Thoracic aorta (tissue), 2 donors: ENCODE data around the gene MOB3C. TPM values are rescaled to one million over a fixed set of nuclear protein-coding genes. Genes with fewer than 3 reads are reported as not detected.
"Not testable (repeated sequence)": the region's sequence is repeated elsewhere in the genome, so short reads cannot be mapped to it uniquely, and the experiment has no call there.

Experiments used
- ATAC-seq: fragments of 150-250 bp; one replicate; pipeline ENCODE4 v1.8.0; 2017; ENCODE audit warnings: low read depth; ENCODE audit not compliant: insufficient number of reproducible peaks, low FRiP score
- DNase-seq: peaks from one replicate; pipeline ENCODE4 v3.0.0-alpha.2; 2020; ENCODE audit warnings: low spot score
- H3K27ac ChIP-seq, 2 donors: fragments of 200-600 bp; sonication (generic); 1 replicate in 1 of 2; 2 replicates in 1 of 2; pipeline ENCODE4 v1.5.1; 2016; ENCODE audit warnings: mild to moderate bottlenecking in 2 of 2, moderate library complexity in 2 of 2
- H3K27me3 ChIP-seq: fragments of 200-600 bp; sonication (generic); replicated peaks from 2 replicates; pipeline ENCODE4 v1.6.0; 2016; ENCODE audit warnings: mild to moderate bottlenecking; ENCODE audit not compliant: insufficient read depth
- H3K36me3 ChIP-seq: fragments of 200-600 bp; sonication (generic); one replicate; pipeline ENCODE4 v1.5.1; 2016
- H3K4me1 ChIP-seq, 2 donors: fragments of 200-600 bp; sonication (generic); 1 replicate in 1 of 2; 2 replicates in 1 of 2; pipeline versions ENCODE4 v1.5.1 to v1.6.0; 2016; ENCODE audit warnings: low read depth in 2 of 2, mild to moderate bottlenecking in 1 of 2; ENCODE audit not compliant: control insufficient read depth in 1 of 2
- H3K4me3 ChIP-seq: fragments of 200-600 bp; sonication (generic); 2 replicates; pipeline ENCODE4 v1.5.1; 2016; ENCODE audit warnings: mild to moderate bottlenecking
- H3K9me3 ChIP-seq: fragments of 200-600 bp; sonication (generic); 2 replicates; pipeline ENCODE4 v1.5.1; 2016
- total RNA-seq, 2 donors: library from RNA; depleted of rRNA; stranded (reverse); fragments of >200 nt; gene quantifications; one replicate each; pipeline versions ENCODE4 v1.1.0 to v1.2.3, GENCODE V29; 2016
- TF ChIP-seq, protein P1 (sequence below): fragments of 200-600 bp; sonication (generic); IDR thresholded peaks from one replicate; pipeline ENCODE4 v1.5.1; 2019; ENCODE audit warnings: antibody characterized with exemption

MOB3C gene
- total RNA-seq, 2 donors from 2014 or later: 29.5 to 42.3 TPM

DNA sequence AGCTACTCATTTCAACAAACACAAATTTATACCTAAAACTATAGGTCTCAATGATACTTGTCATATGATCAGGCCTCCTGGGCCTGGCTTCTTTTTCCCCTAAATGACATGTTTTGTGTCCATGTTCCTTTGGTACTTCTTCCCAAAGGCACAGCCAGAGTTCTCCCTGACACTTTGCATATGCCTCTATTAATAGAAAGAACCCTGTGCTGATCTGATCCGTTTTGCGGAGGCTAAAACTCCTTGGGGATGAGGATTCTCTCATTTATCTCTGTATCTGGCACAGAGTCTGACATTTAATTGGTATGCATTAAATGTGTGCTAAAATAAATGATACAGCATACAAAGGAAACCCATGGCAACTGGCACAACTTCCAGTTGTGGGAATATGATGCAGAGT is 40.0 kb upstream of the MOB3C start:
- no peaks in the 10 kb centered on the region for H3K9me3 ChIP-seq
- TF ChIP-seq, protein P1, sequence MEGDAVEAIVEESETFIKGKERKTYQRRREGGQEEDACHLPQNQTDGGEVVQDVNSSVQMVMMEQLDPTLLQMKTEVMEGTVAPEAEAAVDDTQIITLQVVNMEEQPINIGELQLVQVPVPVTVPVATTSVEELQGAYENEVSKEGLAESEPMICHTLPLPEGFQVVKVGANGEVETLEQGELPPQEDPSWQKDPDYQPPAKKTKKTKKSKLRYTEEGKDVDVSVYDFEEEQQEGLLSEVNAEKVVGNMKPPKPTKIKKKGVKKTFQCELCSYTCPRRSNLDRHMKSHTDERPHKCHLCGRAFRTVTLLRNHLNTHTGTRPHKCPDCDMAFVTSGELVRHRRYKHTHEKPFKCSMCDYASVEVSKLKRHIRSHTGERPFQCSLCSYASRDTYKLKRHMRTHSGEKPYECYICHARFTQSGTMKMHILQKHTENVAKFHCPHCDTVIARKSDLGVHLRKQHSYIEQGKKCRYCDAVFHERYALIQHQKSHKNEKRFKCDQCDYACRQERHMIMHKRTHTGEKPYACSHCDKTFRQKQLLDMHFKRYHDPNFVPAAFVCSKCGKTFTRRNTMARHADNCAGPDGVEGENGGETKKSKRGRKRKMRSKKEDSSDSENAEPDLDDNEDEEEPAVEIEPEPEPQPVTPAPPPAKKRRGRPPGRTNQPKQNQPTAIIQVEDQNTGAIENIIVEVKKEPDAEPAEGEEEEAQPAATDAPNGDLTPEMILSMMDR: no peak
- no peaks in the 10 kb centered on the region for H3K27me3 ChIP-seq
- H3K36me3 ChIP-seq: peaks cover 38% of the 10 kb centered on the region
- no peak for ATAC-seq
- no peak overlapping the region for H3K27ac ChIP-seq
- no peak overlapping the region for H3K4me3 ChIP-seq
- DNase-seq: no peak
- no peaks in the 10 kb centered on the region for H3K4me1 ChIP-seq

DNA sequence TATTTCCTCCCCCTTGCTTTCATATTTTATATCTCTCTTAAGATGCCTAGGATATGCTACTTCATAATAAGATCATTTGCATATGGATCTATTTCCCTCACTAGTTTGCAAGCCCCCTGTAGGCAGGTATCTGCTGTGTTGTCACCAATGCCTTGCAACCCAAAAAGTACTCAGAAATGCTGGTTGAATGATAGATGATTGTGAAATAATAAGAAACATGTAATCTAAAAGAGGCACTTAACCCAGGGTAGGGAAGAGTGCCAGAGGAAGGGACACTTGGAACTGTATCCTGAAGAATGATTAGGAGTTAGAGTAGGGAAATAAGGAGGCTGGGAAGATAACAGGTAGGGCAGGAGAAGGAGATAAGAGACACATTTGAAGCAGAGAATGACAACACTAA is 39.2 kb upstream of the MOB3C start:
- Histone ChIP-seq H3K4me3 (no peak overlapping the region), H3K27me3 (no peaks in the 10 kb centered on the region), H3K27ac (no peak overlapping the region), H3K36me3 (peaks cover 38% of the 10 kb centered on the region), H3K4me1 (no peaks in the 10 kb centered on the region), H3K9me3 (no peaks in the 10 kb centered on the region)
- no peak for ATAC-seq
- TF ChIP-seq, protein P1: no peak
- DNase-seq: no peak

DNA sequence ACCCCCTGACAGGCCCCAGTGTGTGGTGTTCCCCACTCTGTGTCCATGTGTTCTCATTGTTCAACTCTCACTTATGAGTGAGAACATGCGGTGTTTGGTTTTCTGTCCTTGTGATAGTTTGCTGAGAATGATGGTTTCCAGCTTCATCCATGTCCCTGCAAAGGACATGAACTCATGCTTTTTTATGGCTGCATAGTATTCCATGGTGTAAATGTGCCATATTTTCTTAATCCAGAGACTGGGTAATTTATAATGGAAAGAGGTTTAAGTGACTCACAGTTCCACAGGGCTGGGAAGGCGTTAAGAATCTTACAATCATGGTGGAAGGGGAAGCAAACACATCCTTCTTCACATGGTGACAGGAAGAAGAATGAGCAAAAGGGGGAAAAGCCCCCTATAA is 38.1 kb upstream of the MOB3C start:
- peaks cover 39% of the 10 kb centered on the region for H3K36me3 ChIP-seq
- not testable (repeated sequence) for DNase-seq, H3K4me1 ChIP-seq, ATAC-seq, H3K27ac ChIP-seq, H3K4me3 ChIP-seq, H3K27me3 ChIP-seq, H3K9me3 ChIP-seq

DNA sequence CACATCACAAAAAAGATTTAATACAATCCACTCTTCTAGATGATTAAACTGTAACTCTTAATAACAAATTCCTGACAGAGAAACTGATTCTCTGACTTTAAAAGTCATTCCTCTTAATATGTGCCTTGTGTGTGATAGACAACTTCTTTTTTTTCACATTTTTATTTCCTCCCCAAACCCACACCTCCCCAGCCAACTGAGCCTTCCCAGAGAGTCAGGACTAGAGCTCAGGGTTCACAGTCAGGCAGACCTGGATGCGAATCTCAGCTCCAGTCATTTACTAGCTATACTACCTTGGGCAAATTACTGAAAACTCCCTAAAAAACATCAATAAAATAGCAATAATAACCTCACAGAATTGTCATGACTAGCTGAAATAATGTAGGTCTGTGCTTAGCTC is 37.4 kb upstream of the MOB3C start:
- TF ChIP-seq, protein P1: no peak
- Histone ChIP-seq H3K36me3 (peaks cover 37% of the 10 kb centered on the region), H3K4me3 (no peak overlapping the region), H3K27me3 (no peaks in the 10 kb centered on the region), H3K9me3 (no peaks in the 10 kb centered on the region), H3K4me1 (no peaks in the 10 kb centered on the region), H3K27ac (no peak overlapping the region)
- DNase-seq (no peak), ATAC-seq (no peak)

DNA sequence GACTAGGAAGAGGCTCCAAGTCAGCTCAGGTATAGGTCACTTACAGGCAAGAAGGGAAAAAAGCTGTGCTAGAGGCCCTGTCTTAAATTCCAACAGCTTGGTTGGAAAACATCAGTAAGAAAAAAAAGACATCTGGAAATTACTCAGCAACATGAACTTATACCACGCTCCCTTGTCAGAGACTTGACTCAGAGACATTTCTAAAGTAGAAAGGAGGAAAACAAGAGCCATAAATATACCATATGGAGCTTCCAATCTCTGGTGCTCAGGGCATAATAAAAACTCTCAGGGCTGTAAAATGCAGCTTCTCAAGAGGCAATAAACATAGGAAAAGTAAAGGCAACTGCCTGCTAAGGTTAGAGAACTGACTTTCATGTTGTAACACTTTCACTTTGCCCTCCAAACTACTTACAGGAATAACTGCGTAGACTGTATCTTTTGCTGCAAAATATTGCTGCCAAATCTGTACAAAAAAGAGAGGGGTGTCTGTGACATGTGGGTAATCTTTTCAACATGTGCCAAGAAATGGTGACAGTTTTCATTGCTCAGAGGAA is 36.9 kb upstream of the MOB3C start:
- TF ChIP-seq, protein P1: no peak
- DNase-seq (no peak), ATAC-seq (no peak)
- peaks cover 35% of the 10 kb centered on the region for H3K36me3 ChIP-seq
- H3K9me3 ChIP-seq: no peaks in the 10 kb centered on the region
- H3K27ac ChIP-seq: peak overlapping the region in 1 of 2 donors; percentile 33
- H3K4me1 ChIP-seq: no peaks in the 10 kb centered on the region
- H3K4me3 ChIP-seq: no peak overlapping the region
- no peaks in the 10 kb centered on the region for H3K27me3 ChIP-seq
